ENCODE data around the gene PTPRS.

GRCh38 chr19:5331790-5332189, 8.8 kb downstream of the PTPRS start:
- TF ChIP-seq CTCF (conservative IDR thresholded peaks at IDR 0.05; ENCODE audit: low read depth, low read length) = no peak
- TF ChIP-seq EZH2 (IDR thresholded peaks at IDR 0.05; ENCODE audit: borderline replicate concordance, low read depth, low read length, poor library complexity, severe bottlenecking) = no peak

Measured in A673 (cell line).